ENCODE measurements around the gene PI16. TPM values are rescaled to one million over a fixed set of nuclear protein-coding genes. Genes with fewer than 3 reads are reported as not detected.

Gene PI16
- total and polyA plus RNA-seq, 7 donors: 1.2 to 49.1 (median 3.1) TPM

GRCh38 chr6:36930483-36930882 is 24.1 kb upstream of the PI16 start:
- 70 to 92% (median 76%) methylated on average over 4 of the region's 4 CpGs for WGBS, 3 donors
- Histone ChIP-seq H3K27ac (no peak overlapping the region), H3K4me1 (peaks cover 36% of the 10 kb centered on the region), H3K27me3 (ENCODE audit: insufficient read depth in 3 of 3, low read length in 2 of 3) (no peaks in the 10 kb centered on the region), H3K9me3 (no peaks in the 10 kb centered on the region), H3K36me3 (ENCODE audit: insufficient read depth in 1 of 2, low read depth in 1 of 2) (peaks cover 0 to 10% of the 10 kb centered on the region in 2 donors), H3K4me3 (no peak overlapping the region)
- intact Hi-C loops (cut with DNase I): no loop called here
- ATAC-seq: no peak
- no peak for DNase-seq
- TF ChIP-seq, protein P1, sequence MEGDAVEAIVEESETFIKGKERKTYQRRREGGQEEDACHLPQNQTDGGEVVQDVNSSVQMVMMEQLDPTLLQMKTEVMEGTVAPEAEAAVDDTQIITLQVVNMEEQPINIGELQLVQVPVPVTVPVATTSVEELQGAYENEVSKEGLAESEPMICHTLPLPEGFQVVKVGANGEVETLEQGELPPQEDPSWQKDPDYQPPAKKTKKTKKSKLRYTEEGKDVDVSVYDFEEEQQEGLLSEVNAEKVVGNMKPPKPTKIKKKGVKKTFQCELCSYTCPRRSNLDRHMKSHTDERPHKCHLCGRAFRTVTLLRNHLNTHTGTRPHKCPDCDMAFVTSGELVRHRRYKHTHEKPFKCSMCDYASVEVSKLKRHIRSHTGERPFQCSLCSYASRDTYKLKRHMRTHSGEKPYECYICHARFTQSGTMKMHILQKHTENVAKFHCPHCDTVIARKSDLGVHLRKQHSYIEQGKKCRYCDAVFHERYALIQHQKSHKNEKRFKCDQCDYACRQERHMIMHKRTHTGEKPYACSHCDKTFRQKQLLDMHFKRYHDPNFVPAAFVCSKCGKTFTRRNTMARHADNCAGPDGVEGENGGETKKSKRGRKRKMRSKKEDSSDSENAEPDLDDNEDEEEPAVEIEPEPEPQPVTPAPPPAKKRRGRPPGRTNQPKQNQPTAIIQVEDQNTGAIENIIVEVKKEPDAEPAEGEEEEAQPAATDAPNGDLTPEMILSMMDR (IDR thresholded peaks at IDR 0.05): no peak

- H3K36me3 ChIP-seq (ENCODE audit: insufficient read depth in 1 of 2, low read depth in 1 of 2): no peaks in the 10 kb centered on the region
- TF ChIP-seq, protein P1 (IDR thresholded peaks at IDR 0.05): no peak
- intact Hi-C loops (cut with DNase I): no loop called here
- no peaks in the 10 kb centered on the region for H3K27me3 ChIP-seq (ENCODE audit: insufficient read depth in 3 of 3, low read length in 2 of 3)
- no peak for DNase-seq
- WGBS, 3 donors: 86 to 90% (median 88%) methylated on average over 2 of the region's 2 CpGs
- ATAC-seq: no peak
- H3K9me3 ChIP-seq: no peaks in the 10 kb centered on the region
- no peak overlapping the region for H3K4me3 ChIP-seq
- peaks cover 21% of the 10 kb centered on the region for H3K4me1 ChIP-seq
- no peak overlapping the region for H3K27ac ChIP-seq
Measured at GRCh38 chr6:36933102-36933501, 21.4 kb upstream of the PI16 start.

DNA sequence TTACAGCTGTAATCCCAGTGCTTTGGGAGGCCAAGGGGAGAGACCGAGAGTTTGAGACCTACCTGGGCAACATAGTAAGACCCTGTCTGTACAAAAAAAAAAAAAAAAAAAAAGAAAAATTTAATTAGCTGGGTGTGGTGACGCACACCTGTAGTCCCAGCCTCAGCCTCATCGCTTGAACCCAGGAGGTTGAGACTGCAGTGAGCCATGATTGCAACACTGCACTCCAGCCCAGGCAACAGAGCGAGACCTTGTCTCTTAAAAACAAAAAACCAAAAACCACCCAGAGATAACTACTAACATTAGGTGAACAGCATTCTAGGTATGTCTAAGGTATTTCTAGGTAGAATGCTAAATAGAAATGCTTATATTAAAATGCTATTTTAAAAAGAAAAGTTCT is 21.0 kb upstream of the PI16 start:
- H3K4me1 ChIP-seq: peaks cover 17% of the 10 kb centered on the region
- 93 to 99% (median 94%) methylated on average over 4 of the region's 4 CpGs for WGBS, 3 donors
- H3K9me3 ChIP-seq: no peaks in the 10 kb centered on the region
- DNase-seq: no peak
- no peak overlapping the region for H3K4me3 ChIP-seq
- no peaks in the 10 kb centered on the region for H3K27me3 ChIP-seq (ENCODE audit: insufficient read depth in 3 of 3, low read length in 2 of 3)
- no peak overlapping the region for H3K27ac ChIP-seq
- intact Hi-C loops (cut with DNase I): no loop called here
- TF ChIP-seq, protein P1 (IDR thresholded peaks at IDR 0.05): no peak
- ATAC-seq: no peak
- no peaks in the 10 kb centered on the region for H3K36me3 ChIP-seq (ENCODE audit: insufficient read depth in 1 of 2, low read depth in 1 of 2)

DNA sequence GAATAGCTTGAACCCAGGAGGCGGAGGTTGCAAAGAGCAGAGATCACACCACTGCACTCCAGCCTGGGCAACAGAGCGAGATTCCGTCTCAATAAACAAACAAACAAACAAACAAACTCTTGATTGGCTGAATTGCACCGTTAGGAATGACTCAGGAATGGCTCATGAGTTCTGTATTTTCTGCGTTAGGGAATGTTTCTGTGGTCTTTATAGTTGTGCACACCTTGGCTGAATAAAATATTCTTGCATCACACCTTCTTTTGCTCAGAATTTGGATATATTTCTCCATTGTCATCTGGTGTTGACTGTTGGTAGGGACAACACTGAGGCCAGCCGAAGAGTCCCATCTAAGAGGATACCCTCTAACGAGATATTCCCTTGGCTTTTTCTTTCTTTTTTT is 19.6 kb upstream of the PI16 start:
- no peaks in the 10 kb centered on the region for H3K27me3 ChIP-seq (ENCODE audit: insufficient read depth in 3 of 3, low read length in 2 of 3)
- H3K4me3 ChIP-seq: no peak overlapping the region
- WGBS, 3 donors: 90 to 92% (median 91%) methylated on average over 7 of the region's 7 CpGs
- intact Hi-C loops (cut with DNase I): no loop called here
- no peak for DNase-seq
- no peaks in the 10 kb centered on the region for H3K36me3 ChIP-seq (ENCODE audit: insufficient read depth in 1 of 2, low read depth in 1 of 2)
- H3K4me1 ChIP-seq: peaks cover 3% of the 10 kb centered on the region
- no peak overlapping the region for H3K27ac ChIP-seq
- TF ChIP-seq, protein P1 (IDR thresholded peaks at IDR 0.05): no peak
- no peaks in the 10 kb centered on the region for H3K9me3 ChIP-seq
- no peak for ATAC-seq

GRCh38 chr6:36936824-36937223 is 17.7 kb upstream of the PI16 start:
- Histone ChIP-seq H3K9me3 (no peaks in the 10 kb centered on the region), H3K27ac (no peak overlapping the region), H3K4me1 (no peaks in the 10 kb centered on the region), H3K36me3 (ENCODE audit: insufficient read depth in 1 of 2, low read depth in 1 of 2) (no peaks in the 10 kb centered on the region), H3K27me3 (ENCODE audit: insufficient read depth in 3 of 3, low read length in 2 of 3) (no peaks in the 10 kb centered on the region), H3K4me3 (no peak overlapping the region)
- TF ChIP-seq, protein P1 (IDR thresholded peaks at IDR 0.05): no peak
- DNase-seq (no peak), ATAC-seq (no peak)
- intact Hi-C loops (cut with DNase I): no loop called here
- WGBS, 3 donors: 95 to 96% (median 95%) methylated on average over 5 of the region's 5 CpGs

Measured in psoas muscle (tissue), 8 donors.